ENCODE measurements around the gene SPEG. TPM values are rescaled to one million over a fixed set of nuclear protein-coding genes. Genes with fewer than 3 reads are reported as not detected.

The SPEG gene
- total RNA-seq, 1 experiment from 2014 or later: 56.6 TPM

GRCh38 chr2:219444566-219445091 is 10.0 kb downstream of the SPEG start:
- ChIA-PET POLR2A (no interaction called here), RAD21 (ENCODE audit: low non-redundant PET in 1 of 2, low total read pairs in 2 of 2, uncharacterized antibody in 2 of 2, unreplicated experiment in 2 of 2) (no interaction called here), CTCF (interaction anchor here (1.3 kb wide), 1 partner anchor 51 kb away, joined by 3 read pairs; no protein-coding TSS in a partner anchor)
- Histone ChIP-seq H3K9me3 (ENCODE audit: control insufficient read depth in 1 of 2, insufficient read depth in 1 of 2, low read depth in 1 of 2, low read length in 2 of 2) (no peaks in the 10 kb centered on the region), H3K36me3 (ENCODE audit: control insufficient read depth in 1 of 2, insufficient read depth in 2 of 2, low read length in 2 of 2) (peaks cover 0 to 3% of the 10 kb centered on the region in 2 experiments; a peak in 1 of 4 replicates), H3K4me3 (replicated peaks in 1 of 2; ENCODE audit: low read depth in 1 of 2, low read length in 2 of 2) (no peak overlapping the region), H3K27me3 (ENCODE audit: insufficient read depth, low read length) (no peaks in the 10 kb centered on the region), H3K79me2 (ENCODE audit: insufficient read depth, low read length) (no peaks in the 10 kb centered on the region), H3K4me2 (ENCODE audit: low read length) (no peak overlapping the region), H3K9ac (ENCODE audit: low read length) (no peak overlapping the region), H2AFZ (ENCODE audit: low read depth, low read length, poor library complexity, severe bottlenecking) (no peak overlapping the region), H3K9me2 (ENCODE audit: insufficient read depth) (no peaks in the 10 kb centered on the region), H3K27ac (ENCODE audit: low read depth, low read length) (no peak overlapping the region; the same call in 1 of the 2 replicates), H4K20me1 (ENCODE audit: insufficient read depth) (no peaks in the 10 kb centered on the region), H3K4me1 (ENCODE audit: control insufficient read depth in 1 of 2, insufficient read depth in 2 of 2, low read length in 2 of 2) (peaks cover 12 to 32% of the 10 kb centered on the region in 2 experiments)
- no peak for DNase-seq (ENCODE audit: low read depth, low spot score)
- ATAC-seq: no peak
- TF ChIP-seq SIN3A (IDR thresholded peaks at IDR 0.05; ENCODE audit: low read depth): no peak
- no peak for TF ChIP-seq EGR1 (IDR thresholded peaks at IDR 0.05; ENCODE audit: low read depth)
- no peak for TF ChIP-seq REST (IDR thresholded peaks at IDR 0.05; ENCODE audit: low read depth)
- TF ChIP-seq RAD21 (IDR thresholded peaks at IDR 0.05; ENCODE audit: low read depth): no peak
- TF ChIP-seq CBX3 (IDR thresholded peaks at IDR 0.05; ENCODE audit: low read depth): no peak
- no peak for TF ChIP-seq EZH2phosphoT487 (IDR thresholded peaks at IDR 0.05; ENCODE audit: borderline replicate concordance)
- TF ChIP-seq YY1 (IDR thresholded peaks at IDR 0.05; ENCODE audit: extremely low read depth, insufficient replicate concordance, low read depth, low read length): no peak
- TF ChIP-seq ELF1 (IDR thresholded peaks at IDR 0.05; ENCODE audit: borderline replicate concordance, low read depth): no peak
- no peak for TF ChIP-seq TCF7L2 (IDR thresholded peaks at IDR 0.05; ENCODE audit: borderline replicate concordance, extremely low read depth, insufficient read depth, insufficient read length)
- no peak for TF ChIP-seq SRF (IDR thresholded peaks at IDR 0.05; ENCODE audit: low read depth)
- TF ChIP-seq CEBPB (IDR thresholded peaks at IDR 0.05; ENCODE audit: low read depth): no peak
- TF ChIP-seq ZNF274 (IDR thresholded peaks at IDR 0.05; ENCODE audit: low read depth, low read length): no peak
- TF ChIP-seq CTCF (IDR thresholded peaks at IDR 0.05 in 2 of 3, conservative IDR thresholded peaks at IDR 0.05 in 1 of 3; ENCODE audit: borderline replicate concordance in 1 of 3, insufficient read depth in 1 of 3, low read depth in 2 of 3, low read length in 2 of 3): no peak
- no peak for TF ChIP-seq ZBTB33 (IDR thresholded peaks at IDR 0.05; ENCODE audit: extremely low read depth, insufficient replicate concordance, low read length)
- TF ChIP-seq POLR2AphosphoS5 (IDR thresholded peaks at IDR 0.05; ENCODE audit: low read depth, low read length): no peak
- no peak for TF ChIP-seq POLR2A (IDR thresholded peaks at IDR 0.05; ENCODE audit: borderline replicate concordance, extremely low read depth, insufficient read depth, insufficient read length)
- TF ChIP-seq FOSL1 (IDR thresholded peaks at IDR 0.05; ENCODE audit: low read depth): no peak
- no TSS peak for BruUV-seq (replicated peaks)
- intact Hi-C loops (cut with micrococcal nuclease): no loop called here
